Common myeloid progenitor, CD34-positive (primary cell): ENCODE results near the gene ARL4A.

Source experiments
- CTCF ChIA-PET: fragments of 350-600 bp; sonication (Branson Sonifier 250); formaldehyde crosslinking; loops from one replicate; lab custom pipeline; 2021; ENCODE audit warnings: antibody characterized with exemption; lab: Charles Lee
- POLR2A ChIA-PET: fragments of 350-600 bp; sonication (Branson Sonifier 250); formaldehyde crosslinking; loops from one replicate; lab custom pipeline; 2021; ENCODE audit warnings: antibody characterized with exemption; lab: Charles Lee
- DNase-seq, 3 donors: peaks; one replicate each; pipeline versions ENCODE4 v3.0.0 to v3.0.0-alpha.2; 2013
- H3K27ac ChIP-seq, 2 experiments: 1 replicate in 1 of 2; 2 replicates in 1 of 2; pipeline ENCODE4 v1.7.0; 2013; ENCODE audit warnings: inconsistent platforms in 2 of 2, low read length in 2 of 2, mild to moderate bottlenecking in 2 of 2, low read depth in 1 of 2, moderate library complexity in 1 of 2; ENCODE audit not compliant: severe bottlenecking in 2 of 2, insufficient read depth in 1 of 2, poor library complexity in 1 of 2
- H3K27me3 ChIP-seq, 5 experiments: replicated peaks in 2 of 5; 1 replicate in 3 of 5; 2 replicates in 2 of 5; pipeline versions ENCODE4 v1.6.1 to v1.7.0; 2013; ENCODE audit warnings: low read length in 4 of 5, mild to moderate bottlenecking in 2 of 5, moderate library complexity in 2 of 5, inconsistent platforms in 1 of 5; ENCODE audit not compliant: insufficient read depth in 5 of 5, control insufficient read depth in 4 of 5
- H3K36me3 ChIP-seq, 4 experiments: 1 replicate in 2 of 4; 2 replicates in 2 of 4; pipeline versions ENCODE4 v1.6.1 to v1.7.0; 2013; ENCODE audit warnings: low read length in 3 of 4, control low read depth in 1 of 4, mild to moderate bottlenecking in 1 of 4; ENCODE audit not compliant: control insufficient read depth in 4 of 4, insufficient read depth in 4 of 4
- H3K4me1 ChIP-seq, 4 experiments: 1 replicate in 3 of 4; 2 replicates in 1 of 4; pipeline versions ENCODE4 v1.6.1 to v1.7.1; 2013; ENCODE audit warnings: low read length in 3 of 4, mild to moderate bottlenecking in 3 of 4, control low read depth in 1 of 4, inconsistent platforms in 1 of 4, moderate library complexity in 1 of 4; ENCODE audit not compliant: control insufficient read depth in 4 of 4, insufficient read depth in 4 of 4; ENCODE audit errors: control extremely low read depth in 1 of 4
- H3K4me3 ChIP-seq, 7 experiments: 1 replicate in 4 of 7; 2 replicates in 3 of 7; pipeline versions ENCODE4 v1.5.1 to v1.7.0; 2013; ENCODE audit warnings: mild to moderate bottlenecking in 7 of 7, low read length in 6 of 7, moderate library complexity in 6 of 7, inconsistent platforms in 2 of 7, low read depth in 2 of 7, control low read depth in 1 of 7; ENCODE audit not compliant: insufficient read depth in 4 of 7, control insufficient read depth in 1 of 7; ENCODE audit errors: extremely low read depth in 1 of 7
- H3K9me3 ChIP-seq, 5 experiments: 1 replicate in 4 of 5; 2 replicates in 1 of 5; pipeline versions ENCODE4 v1.6.1 to v1.7.1; 2013; ENCODE audit warnings: low read length in 4 of 5, mild to moderate bottlenecking in 2 of 5, inconsistent platforms in 1 of 5, low read depth in 1 of 5, moderate library complexity in 1 of 5; ENCODE audit not compliant: control insufficient read depth in 4 of 5, insufficient read depth in 2 of 5; ENCODE audit errors: control extremely low read depth in 1 of 5
- WGBS: methylation state at CpG from one replicate; pipeline ENCODE4 v1.1.5; 2013; ENCODE audit not compliant: insufficient coverage; 5-methylcytosine and 5-hydroxymethylcytosine counted together

ARL4A gene

GRCh38 chr7:12738665-12739064 lies 51.2 kb downstream of the ARL4A start:
- ChIA-PET CTCF (interaction anchor here (1.4 kb wide), 1 partner anchor 32 kb away, joined by 4 read pairs; no protein-coding TSS in a partner anchor), POLR2A (no interaction called here)
- Histone ChIP-seq H3K4me1 (peaks cover 0 to 3% (median 0%) of the 10 kb centered on the region in 4 experiments), H3K27ac (no peak overlapping the region), H3K36me3 (no peaks in the 10 kb centered on the region), H3K4me3 (no peak overlapping the region), H3K9me3 (no peaks in the 10 kb centered on the region), H3K27me3 (no peaks in the 10 kb centered on the region)
- DNase-seq = no peak
- no CpG with 5 or more reads among the region's 2 CpGs for WGBS
